ENCODE measurements around the gene RSPH3.
"Not testable (repeated sequence)": the region's sequence is repeated elsewhere in the genome, so short reads cannot be mapped to it uniquely, and the experiment has no call there.

RSPH3 gene

DNA sequence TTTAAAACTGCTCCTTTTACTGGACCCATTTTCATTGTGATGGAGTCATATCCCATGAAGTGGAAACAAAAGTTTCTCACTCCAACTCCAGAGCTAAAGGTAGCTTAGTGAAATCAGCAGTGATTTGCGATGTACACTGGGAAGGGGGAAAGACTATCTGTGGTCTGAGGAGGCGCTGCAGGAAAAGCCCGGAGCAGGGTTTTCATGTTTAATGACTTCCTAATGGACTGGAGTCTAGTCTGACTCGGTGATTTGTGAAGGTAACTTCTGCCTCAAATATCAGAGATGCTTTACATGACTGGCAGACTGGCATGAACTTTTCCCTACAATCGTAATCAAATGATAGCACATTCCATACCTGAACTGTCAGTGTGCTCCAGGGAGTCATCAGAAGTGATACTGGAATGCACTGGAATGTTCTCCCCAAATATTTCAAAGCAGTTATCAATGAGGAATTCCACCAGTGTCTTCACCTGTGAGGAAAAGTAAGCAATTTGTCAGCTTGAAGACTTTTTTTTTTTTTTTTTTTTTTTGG, 37.8 kb upstream of the RSPH3 start:
- H3K4me3 Mint-ChIP-seq = no peak overlapping the region
- no peaks in the 10 kb centered on the region for H3K27me3 Mint-ChIP-seq (ENCODE audit: low read depth)
- peaks cover 74% of the 10 kb centered on the region for H3K36me3 Mint-ChIP-seq (ENCODE audit: low read depth)
- peaks cover 46% of the 10 kb centered on the region for H3K4me1 Mint-ChIP-seq (ENCODE audit: low read depth)
- no peaks in the 10 kb centered on the region for H3K9me3 Mint-ChIP-seq
- no peak overlapping the region for H3K27ac Mint-ChIP-seq

DNA sequence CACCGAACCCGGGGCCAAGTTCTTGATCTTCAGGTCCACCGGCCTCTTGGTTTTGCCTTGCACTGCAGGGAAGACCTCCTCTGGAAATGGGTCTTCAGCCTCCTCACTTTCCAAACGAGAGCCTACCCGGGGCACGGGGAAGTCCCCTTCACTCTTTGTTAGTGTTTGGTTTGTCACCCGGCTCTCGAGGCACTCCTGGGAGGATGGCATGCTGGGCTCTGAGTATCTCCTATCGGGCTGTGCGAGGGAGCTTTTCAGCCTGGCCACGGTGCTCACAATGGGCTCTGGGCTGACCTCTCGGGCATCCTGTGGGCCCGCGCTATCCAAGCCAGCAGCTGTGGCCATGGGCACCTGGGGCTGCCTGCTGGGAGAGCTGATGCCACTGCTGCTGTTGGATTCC, 36.7 kb upstream of the RSPH3 start:
- H3K9me3 Mint-ChIP-seq = no peaks in the 10 kb centered on the region
- H3K27ac Mint-ChIP-seq = no peak overlapping the region
- H3K4me3 Mint-ChIP-seq = no peak overlapping the region
- H3K4me1 Mint-ChIP-seq (ENCODE audit: low read depth) = peaks cover 34% of the 10 kb centered on the region
- peaks cover 63% of the 10 kb centered on the region for H3K36me3 Mint-ChIP-seq (ENCODE audit: low read depth)
- no peaks in the 10 kb centered on the region for H3K27me3 Mint-ChIP-seq (ENCODE audit: low read depth)

DNA sequence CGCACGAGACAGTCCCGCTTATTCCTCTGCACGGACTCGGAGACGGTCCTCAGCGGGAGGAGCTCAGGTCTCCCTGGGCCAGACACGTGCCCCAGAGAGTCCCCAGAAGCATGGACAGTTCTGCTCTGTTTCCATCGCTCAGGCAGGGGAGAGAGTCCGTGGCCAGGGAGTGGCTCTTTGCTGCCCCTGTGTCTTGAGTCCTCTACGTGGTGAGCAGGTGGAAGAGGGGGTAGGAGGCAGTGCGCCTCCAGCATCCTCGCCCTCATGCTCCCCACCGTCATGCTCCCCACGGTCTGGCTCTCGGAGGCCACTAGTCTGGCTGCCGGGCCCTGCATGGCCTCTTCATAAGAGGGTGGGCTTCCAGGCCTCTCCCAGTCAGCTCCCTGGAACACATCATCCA, 35.9 kb upstream of the RSPH3 start:
- H3K27ac Mint-ChIP-seq = no peak overlapping the region

DNA sequence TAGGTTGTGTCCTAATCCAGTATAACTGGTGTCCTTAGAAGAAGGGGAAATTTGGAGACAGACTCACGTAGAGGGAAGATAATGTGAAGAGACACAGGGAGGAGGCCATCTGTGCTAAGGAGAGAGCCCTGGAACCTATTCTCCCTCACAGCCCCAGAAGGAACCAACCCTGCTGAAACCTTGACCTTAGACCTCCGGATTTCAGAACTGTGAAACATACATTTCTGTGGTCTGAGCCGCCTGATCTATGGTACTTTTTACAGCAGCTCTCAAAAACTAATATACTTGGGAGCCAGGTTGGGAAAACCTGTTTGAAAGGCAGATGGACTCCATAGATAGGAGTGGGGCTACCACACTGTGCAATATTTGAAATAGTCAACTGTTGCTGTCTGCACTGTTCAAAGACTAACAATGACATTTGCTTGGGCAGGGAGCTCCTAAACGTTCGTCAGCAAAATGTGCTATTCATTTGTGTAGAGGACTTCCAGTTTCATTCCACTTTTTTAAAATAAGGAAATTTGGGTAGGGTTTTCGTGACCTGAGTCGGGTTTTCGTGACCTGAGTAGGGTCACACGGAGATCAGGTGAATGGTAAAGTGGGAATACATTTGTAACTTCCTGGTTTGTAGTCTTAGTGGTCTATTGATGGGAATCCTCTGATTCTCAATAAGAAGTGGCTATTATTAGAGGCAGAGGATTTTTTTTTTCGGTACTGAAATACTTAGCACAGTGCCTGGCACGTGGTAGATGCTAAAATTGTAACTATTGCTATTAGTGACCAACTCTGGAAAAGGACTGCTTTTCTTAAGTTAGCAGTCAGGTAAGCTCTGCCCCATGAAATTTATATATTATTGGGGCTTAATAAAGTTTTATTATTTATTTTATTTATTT, 33.4 kb upstream of the RSPH3 start:
- Mint-ChIP-seq H3K36me3 (ENCODE audit: low read depth) (peaks cover 33% of the 10 kb centered on the region), H3K27me3 (ENCODE audit: low read depth) (peaks cover 2% of the 10 kb centered on the region), H3K27ac (no peak overlapping the region), H3K4me3 (no peak overlapping the region), H3K4me1 (ENCODE audit: low read depth) (peaks cover 5% of the 10 kb centered on the region), H3K9me3 (no peaks in the 10 kb centered on the region)

More for the DNA sequence above, 35.9 kb upstream of the RSPH3 start:
- Mint-ChIP-seq H3K9me3 (no peaks in the 10 kb centered on the region), H3K4me1 (ENCODE audit: low read depth) (peaks cover 27% of the 10 kb centered on the region), H3K27me3 (ENCODE audit: low read depth) (no peaks in the 10 kb centered on the region), H3K4me3 (no peak overlapping the region), H3K36me3 (ENCODE audit: low read depth) (peaks cover 55% of the 10 kb centered on the region)

DNA sequence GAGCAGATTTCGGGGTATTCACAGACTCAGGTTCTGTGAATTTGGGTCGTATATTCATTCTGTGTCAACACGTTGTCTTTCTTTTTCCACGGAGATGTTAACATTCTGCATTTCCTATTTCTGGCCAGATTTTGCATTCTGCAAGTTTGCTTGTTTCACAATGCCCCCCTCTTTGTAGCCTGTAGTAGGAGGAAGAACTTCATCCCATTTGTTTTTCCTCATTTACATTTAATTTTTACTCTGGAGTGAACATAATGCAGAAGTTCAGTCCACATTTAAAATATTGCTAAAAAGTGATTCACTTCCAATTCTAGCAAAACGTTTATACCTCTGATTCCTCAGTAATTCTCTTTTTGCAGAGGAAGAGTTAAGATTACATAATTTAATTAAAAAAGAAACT, 31.8 kb upstream of the RSPH3 start:
- Mint-ChIP-seq H3K27ac (no peak overlapping the region), H3K36me3 (ENCODE audit: low read depth) (peaks cover 22% of the 10 kb centered on the region), H3K4me3 (no peak overlapping the region), H3K9me3 (no peaks in the 10 kb centered on the region), H3K4me1 (ENCODE audit: low read depth) (peaks cover 3% of the 10 kb centered on the region), H3K27me3 (ENCODE audit: low read depth) (peaks cover 5% of the 10 kb centered on the region)

DNA sequence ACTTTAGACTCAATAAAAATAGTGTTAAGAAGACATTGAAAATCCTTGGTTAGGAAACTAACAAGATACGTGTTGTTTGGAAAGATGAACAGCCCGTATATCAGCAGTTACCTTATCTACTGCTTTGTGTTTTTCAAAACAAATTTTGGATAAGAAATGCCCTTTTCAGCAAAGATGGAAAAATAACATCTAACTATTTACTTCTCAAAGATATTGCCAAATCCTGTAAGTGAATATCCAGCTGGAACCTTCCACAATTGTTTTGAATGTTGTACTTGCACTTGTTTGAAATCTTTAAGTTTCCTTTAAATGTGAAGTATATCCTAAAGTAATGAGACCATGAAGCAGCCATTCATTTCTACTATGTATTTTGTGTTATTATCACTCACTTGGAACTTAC, 30.2 kb upstream of the RSPH3 start:
- H3K4me3 Mint-ChIP-seq = no peak overlapping the region
- H3K9me3 Mint-ChIP-seq = peaks cover 10% of the 10 kb centered on the region

DNA sequence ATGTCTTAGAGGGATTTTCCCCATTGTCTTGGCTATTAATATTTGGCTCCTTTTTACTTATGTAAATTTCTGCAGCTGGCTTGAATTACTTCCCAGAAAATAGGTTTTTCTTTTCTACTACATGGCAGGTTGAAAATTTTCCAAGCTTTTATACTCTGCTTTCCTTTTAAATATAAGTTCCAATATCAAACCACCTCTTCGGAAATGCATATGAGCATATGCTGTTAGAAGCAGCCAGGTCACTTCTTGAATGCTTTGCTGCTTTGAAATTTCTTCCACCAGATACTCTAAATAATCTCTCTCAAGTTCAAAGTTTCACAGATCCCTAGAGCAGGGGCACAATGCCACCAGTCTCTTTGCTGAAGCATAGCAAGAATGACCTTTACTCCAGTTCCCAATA, 25.2 kb upstream of the RSPH3 start:
- Mint-ChIP-seq H3K9me3 (peaks cover 27% of the 10 kb centered on the region), H3K36me3 (ENCODE audit: low read depth) (peaks cover 18% of the 10 kb centered on the region)
- H3K4me1 Mint-ChIP-seq (ENCODE audit: low read depth); H3K27ac Mint-ChIP-seq; H3K27me3 Mint-ChIP-seq (ENCODE audit: low read depth); H3K4me3 Mint-ChIP-seq: not testable (repeated sequence)

More for the DNA sequence above, 30.2 kb upstream of the RSPH3 start:
- Mint-ChIP-seq H3K27ac (no peak overlapping the region), H3K36me3 (ENCODE audit: low read depth) (peaks cover 18% of the 10 kb centered on the region), H3K27me3 (ENCODE audit: low read depth) (peaks cover 5% of the 10 kb centered on the region), H3K4me1 (ENCODE audit: low read depth) (peaks cover 2% of the 10 kb centered on the region)

DNA sequence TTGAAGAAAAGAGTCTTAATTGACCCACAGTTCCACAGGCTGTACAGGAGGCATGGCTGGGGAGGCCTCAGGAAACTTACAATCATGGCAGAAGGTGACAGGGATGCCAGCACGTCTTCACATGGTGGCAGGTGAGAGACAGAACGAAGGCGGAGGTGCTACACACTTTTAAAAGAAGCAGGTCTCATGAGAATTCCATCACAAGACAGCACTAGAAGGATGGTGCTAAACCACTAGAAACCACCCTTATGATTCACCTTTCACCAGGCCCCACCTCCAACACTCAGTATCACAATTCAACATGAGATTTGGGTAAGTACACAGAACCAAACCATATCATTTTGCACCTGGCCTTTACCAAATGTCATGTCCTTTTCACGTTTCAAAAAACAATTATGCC, 23.9 kb upstream of the RSPH3 start:
- H3K4me3 Mint-ChIP-seq = no peak overlapping the region
- peaks cover 27% of the 10 kb centered on the region for H3K9me3 Mint-ChIP-seq
- peaks cover 20% of the 10 kb centered on the region for H3K36me3 Mint-ChIP-seq (ENCODE audit: low read depth)
- no peak overlapping the region for H3K27ac Mint-ChIP-seq
- H3K27me3 Mint-ChIP-seq (ENCODE audit: low read depth) = peaks cover 5% of the 10 kb centered on the region
- peaks cover 2% of the 10 kb centered on the region for H3K4me1 Mint-ChIP-seq (ENCODE audit: low read depth)

DNA sequence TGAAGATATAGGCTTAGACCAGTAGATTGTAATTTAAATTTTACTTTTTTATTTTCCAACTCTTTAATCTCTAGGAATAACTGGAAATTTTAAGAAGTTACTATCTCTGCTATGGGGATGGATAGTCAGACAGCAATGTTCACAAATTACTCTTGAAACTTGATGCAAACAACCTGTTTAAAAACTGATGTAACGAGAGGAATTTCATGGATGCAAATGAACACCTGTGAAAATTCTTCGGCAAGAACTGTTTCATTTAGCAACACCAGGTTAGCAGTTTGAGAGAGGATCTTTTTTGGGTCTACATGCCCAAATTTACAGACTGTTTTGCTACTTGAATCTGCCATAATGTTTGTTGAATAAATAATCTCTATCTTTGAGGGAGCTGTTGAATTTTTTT, 20.0 kb upstream of the RSPH3 start:
- Mint-ChIP-seq H3K9me3 (peaks cover 17% of the 10 kb centered on the region), H3K4me3 (no peak overlapping the region), H3K4me1 (ENCODE audit: low read depth) (peaks cover 11% of the 10 kb centered on the region), H3K27me3 (ENCODE audit: low read depth) (no peaks in the 10 kb centered on the region), H3K36me3 (ENCODE audit: low read depth) (peaks cover 11% of the 10 kb centered on the region), H3K27ac (no peak overlapping the region)

DNA sequence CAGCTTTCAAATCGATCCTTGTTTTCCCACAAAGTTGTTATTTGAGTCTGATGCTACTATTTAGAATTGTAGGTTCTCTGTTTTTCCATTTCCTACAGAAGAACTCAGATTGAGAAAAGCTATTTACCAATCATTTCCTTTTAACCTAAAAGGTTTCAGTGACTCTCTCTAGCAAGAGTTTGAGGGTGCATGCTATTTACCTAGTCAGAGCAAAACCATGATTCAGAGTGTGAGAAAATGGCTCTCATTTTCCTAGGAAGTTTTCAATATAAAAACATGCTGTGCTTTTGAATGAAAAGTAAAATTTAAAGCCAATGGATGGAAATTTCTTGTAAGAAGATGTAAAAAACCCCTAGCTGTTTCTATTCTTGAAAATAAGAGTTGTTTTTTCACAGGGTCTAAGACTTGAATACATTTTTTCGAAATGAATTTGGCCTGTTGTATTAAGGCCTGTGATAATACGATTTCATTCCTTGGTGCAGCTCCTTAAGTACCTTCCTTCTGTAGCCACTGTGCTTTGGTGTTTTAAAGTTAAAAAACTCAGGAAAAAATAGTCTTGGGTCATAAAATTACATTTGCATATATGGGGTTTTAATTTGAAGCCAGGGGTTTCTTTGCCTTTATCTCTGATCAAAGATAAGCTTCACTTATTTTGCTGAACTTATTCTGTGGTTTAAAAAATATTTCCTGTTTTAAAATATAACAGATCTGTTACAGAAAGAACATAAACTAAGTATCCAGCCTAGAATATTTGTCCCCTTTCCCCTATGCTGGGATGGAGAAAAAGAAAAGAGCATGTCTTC, 18.0 kb upstream of the RSPH3 start:
- no peak overlapping the region for H3K4me3 Mint-ChIP-seq
- peaks cover 9% of the 10 kb centered on the region for H3K4me1 Mint-ChIP-seq (ENCODE audit: low read depth)
- peaks cover 4% of the 10 kb centered on the region for H3K36me3 Mint-ChIP-seq (ENCODE audit: low read depth)
- no peaks in the 10 kb centered on the region for H3K27me3 Mint-ChIP-seq (ENCODE audit: low read depth)
- H3K27ac Mint-ChIP-seq = no peak overlapping the region
- H3K9me3 Mint-ChIP-seq = no peaks in the 10 kb centered on the region

DNA sequence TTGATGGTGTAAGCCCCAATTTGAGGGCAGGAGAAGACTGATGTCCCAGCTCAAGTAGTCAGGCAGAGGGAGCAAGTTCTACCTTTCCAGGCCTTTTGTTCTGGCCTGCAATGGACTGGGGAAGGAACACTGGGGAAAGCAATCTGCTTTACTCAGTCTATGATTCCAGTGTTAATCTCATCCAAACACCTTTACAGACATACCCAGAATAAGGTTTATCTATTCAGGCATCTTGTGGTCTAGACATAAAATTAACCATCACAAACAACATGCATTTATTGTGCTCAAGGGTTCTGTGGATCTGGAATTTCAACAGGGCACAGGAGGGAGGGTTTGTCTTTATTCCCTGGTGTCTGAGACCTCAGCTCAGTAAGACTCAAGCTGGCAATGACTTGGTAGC, 14.4 kb upstream of the RSPH3 start:
- Mint-ChIP-seq H3K4me1 (ENCODE audit: low read depth) (peaks cover 13% of the 10 kb centered on the region), H3K4me3 (no peak overlapping the region), H3K27ac (no peak overlapping the region), H3K36me3 (ENCODE audit: low read depth) (peaks cover 2% of the 10 kb centered on the region), H3K27me3 (ENCODE audit: low read depth) (no peaks in the 10 kb centered on the region), H3K9me3 (no peaks in the 10 kb centered on the region)

DNA sequence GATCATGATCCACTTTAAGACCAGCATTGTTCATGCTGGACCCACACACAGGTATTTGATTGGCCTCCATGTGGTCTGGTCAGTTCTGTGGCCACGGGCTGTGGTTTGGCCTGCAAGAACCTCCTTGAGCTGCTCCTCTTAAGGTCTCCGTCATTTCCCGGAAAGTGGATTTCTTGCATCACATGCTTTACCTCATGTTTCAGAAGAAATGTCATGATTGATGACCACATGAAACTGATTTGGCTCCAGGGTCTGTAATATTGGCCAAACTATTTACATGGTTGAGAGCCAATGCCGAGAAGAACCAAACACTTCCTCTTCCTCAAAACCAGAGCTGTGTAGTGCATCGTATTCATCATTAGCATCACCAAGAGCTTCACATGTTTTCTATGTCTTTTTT, 13.2 kb upstream of the RSPH3 start:
- Mint-ChIP-seq H3K4me3 (no peak overlapping the region), H3K27ac (no peak overlapping the region), H3K36me3 (ENCODE audit: low read depth) (no peaks in the 10 kb centered on the region), H3K4me1 (ENCODE audit: low read depth) (peaks cover 11% of the 10 kb centered on the region), H3K27me3 (ENCODE audit: low read depth) (no peaks in the 10 kb centered on the region), H3K9me3 (no peaks in the 10 kb centered on the region)

DNA sequence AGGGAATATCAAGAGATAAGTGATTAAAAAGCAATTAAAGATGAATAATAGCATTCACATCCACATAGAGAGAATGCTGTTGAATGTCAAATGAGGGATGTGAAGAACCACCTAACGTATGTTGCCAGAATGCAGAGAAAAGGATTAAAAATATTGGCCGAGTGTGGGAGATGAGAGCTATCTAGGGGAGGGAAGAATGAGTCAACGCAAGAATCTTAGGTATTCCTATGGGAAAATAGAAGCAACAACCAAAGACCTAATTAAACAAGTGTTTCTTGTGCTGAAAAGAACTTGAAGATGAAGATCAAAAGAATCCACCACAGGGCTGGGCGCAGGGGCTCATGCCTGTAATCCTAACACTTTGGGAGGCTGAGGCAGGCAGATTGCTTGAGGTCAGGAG, 12.2 kb upstream of the RSPH3 start:
- H3K9me3 Mint-ChIP-seq = no peaks in the 10 kb centered on the region
- no peaks in the 10 kb centered on the region for H3K36me3 Mint-ChIP-seq (ENCODE audit: low read depth)
- no peaks in the 10 kb centered on the region for H3K27me3 Mint-ChIP-seq (ENCODE audit: low read depth)
- no peak overlapping the region for H3K27ac Mint-ChIP-seq
- no peak overlapping the region for H3K4me3 Mint-ChIP-seq
- peaks cover 9% of the 10 kb centered on the region for H3K4me1 Mint-ChIP-seq (ENCODE audit: low read depth)

DNA sequence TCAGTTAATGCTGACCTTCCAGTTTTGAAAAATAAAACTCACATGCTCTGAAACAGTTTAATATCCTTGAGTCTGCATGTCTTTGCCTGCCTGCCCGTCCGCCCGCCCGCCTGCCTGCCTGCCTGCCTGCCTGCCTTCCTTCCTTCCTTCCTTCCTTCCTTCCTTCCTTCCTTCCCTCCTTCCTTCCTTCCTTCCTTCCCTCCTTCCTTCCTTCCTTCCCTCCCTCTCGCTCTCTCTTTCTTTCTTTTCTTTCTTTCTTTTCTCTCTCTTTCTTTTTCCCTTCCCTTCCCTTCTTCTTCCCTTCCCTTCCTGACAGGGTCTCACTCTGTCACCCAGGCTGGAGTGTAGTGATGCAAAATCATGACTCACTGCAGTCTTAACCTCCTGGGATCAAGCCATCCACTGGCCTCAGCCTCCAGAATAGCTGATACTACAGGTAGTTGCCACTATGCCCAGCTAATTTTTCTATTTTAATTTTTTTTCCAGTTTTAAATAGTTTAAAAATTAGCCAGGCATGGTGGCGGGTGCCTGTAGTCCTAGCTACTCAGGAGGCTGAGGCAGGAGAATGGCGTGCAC, 10.1 kb upstream of the RSPH3 start:
- H3K36me3 Mint-ChIP-seq (ENCODE audit: low read depth); H3K4me3 Mint-ChIP-seq; H3K27ac Mint-ChIP-seq; H3K4me1 Mint-ChIP-seq (ENCODE audit: low read depth); H3K9me3 Mint-ChIP-seq; H3K27me3 Mint-ChIP-seq (ENCODE audit: low read depth): not testable (repeated sequence)
